CD14-positive monocyte (primary cell): ENCODE results near the gene EVA1C. TPM values are rescaled to one million over a fixed set of nuclear protein-coding genes. Genes with fewer than 3 reads are reported as not detected.
"Not testable (repeated sequence)": the region's sequence is repeated elsewhere in the genome, so short reads cannot be mapped to it uniquely, and the experiment has no call there.

ENCODE experiments used
- DNase-seq, 3 donors: peaks; one replicate each; pipeline ENCODE4 v3.0.0-alpha.2; 2011 to 2022
- H2AFZ ChIP-seq: 2 replicates; pipeline ENCODE4 v1.6.0; 2012; ENCODE audit warnings: mild to moderate bottlenecking, low read depth, low read length, inconsistent platforms; ENCODE audit not compliant: insufficient read depth, poor library complexity, severe bottlenecking
- H3K27ac ChIP-seq, 2 donors: 1 replicate in 1 of 2; 2 replicates in 1 of 2; pipeline ENCODE4 v1.5.1; 2012 to 2013; ENCODE audit warnings: low read length in 2 of 2, control low read depth in 1 of 2, inconsistent platforms in 1 of 2, low read depth in 1 of 2, mild to moderate bottlenecking in 1 of 2
- H3K27me3 ChIP-seq, 2 donors: one replicate each; pipeline versions ENCODE4 v1.6.0 to v1.6.1; 2011 to 2013; ENCODE audit warnings: low read length in 2 of 2; ENCODE audit not compliant: control insufficient read depth in 2 of 2, insufficient read depth in 2 of 2
- H3K36me3 ChIP-seq, 2 donors: replicated peaks in 1 of 2; 1 replicate in 1 of 2; 2 replicates in 1 of 2; pipeline versions ENCODE4 v1.5.1 to v1.6.1; 2012 to 2013; ENCODE audit warnings: low read length in 2 of 2, control low read depth in 1 of 2, inconsistent platforms in 1 of 2, mild to moderate bottlenecking in 1 of 2; ENCODE audit not compliant: insufficient read depth in 2 of 2, control insufficient read depth in 1 of 2
- H3K4me1 ChIP-seq, 2 donors: 1 replicate in 1 of 2; 2 replicates in 1 of 2; pipeline versions ENCODE4 v1.5.1 to v1.6.1; 2012 to 2013; ENCODE audit warnings: low read length in 2 of 2, control low read depth in 1 of 2, inconsistent platforms in 1 of 2, mild to moderate bottlenecking in 1 of 2, moderate library complexity in 1 of 2; ENCODE audit not compliant: insufficient read depth in 2 of 2, control insufficient read depth in 1 of 2
- H3K4me2 ChIP-seq: replicated peaks from 2 replicates; pipeline ENCODE3; 2012; ENCODE audit warnings: low read length, moderate library complexity, mild to moderate bottlenecking; ENCODE audit not compliant: poor library complexity, severe bottlenecking; ENCODE audit errors: extremely low read depth
- H3K4me3 ChIP-seq, 3 experiments: fragments of 200-600 bp in 1 of 3; sonication (generic) in 1 of 3; replicated peaks in 1 of 3; 1 replicate in 2 of 3; 2 replicates in 1 of 3; pipeline ENCODE4 v1.5.1; 2011 to 2013; ENCODE audit warnings: low read length in 3 of 3, mild to moderate bottlenecking in 3 of 3, control low read depth in 2 of 3, low read depth in 2 of 3, inconsistent platforms in 1 of 3, moderate library complexity in 1 of 3
- H3K79me2 ChIP-seq: 2 replicates; pipeline ENCODE4 v1.6.0; 2012; ENCODE audit warnings: mild to moderate bottlenecking, control low read depth, inconsistent platforms, low read length, moderate library complexity; ENCODE audit not compliant: insufficient read depth
- H3K9ac ChIP-seq: 2 replicates; pipeline ENCODE4 v1.6.0; 2017; ENCODE audit warnings: low read length, mild to moderate bottlenecking; ENCODE audit not compliant: insufficient read depth, poor library complexity, severe bottlenecking
- H3K9me3 ChIP-seq, 2 donors: replicated peaks in 1 of 2; 1 replicate in 1 of 2; 2 replicates in 1 of 2; pipeline versions ENCODE4 v1.5.1 to v1.6.1; 2012 to 2013; ENCODE audit warnings: low read length in 2 of 2, control low read depth in 1 of 2; ENCODE audit not compliant: control insufficient read depth in 1 of 2, insufficient read depth in 1 of 2
- H4K20me1 ChIP-seq: 2 replicates; pipeline ENCODE4 v1.6.0; 2012; ENCODE audit warnings: mild to moderate bottlenecking, low read length, control low read depth, moderate library complexity; ENCODE audit not compliant: insufficient read depth
- H3K27ac Mint-ChIP-seq, 7 donors: one replicate each; pipeline ENCODE4 v1.8.0; 2020; ENCODE audit warnings: mild to moderate bottlenecking in 7 of 7, mixed read lengths in 7 of 7, moderate library complexity in 6 of 7, inconsistent platforms in 2 of 7
- H3K27me3 Mint-ChIP-seq, 3 donors: one replicate each; pipeline ENCODE4 v1.8.0; 2021 to 2022; ENCODE audit warnings: low read depth in 3 of 3, mild to moderate bottlenecking in 3 of 3, mixed read lengths in 3 of 3, moderate library complexity in 3 of 3, inconsistent platforms in 1 of 3
- H3K36me3 Mint-ChIP-seq, 2 donors: one replicate each; pipeline ENCODE4 v1.8.0; 2020; ENCODE audit warnings: mixed read lengths in 2 of 2, inconsistent platforms in 1 of 2, mild to moderate bottlenecking in 1 of 2
- H3K4me1 Mint-ChIP-seq: one replicate; pipeline ENCODE4 v1.8.0; 2020; ENCODE audit warnings: mild to moderate bottlenecking, mixed read lengths
- H3K4me3 Mint-ChIP-seq, 2 donors: one replicate each; pipeline ENCODE4 v1.8.0; 2020; ENCODE audit warnings: mild to moderate bottlenecking in 2 of 2, mixed read lengths in 2 of 2, moderate library complexity in 1 of 2
- H3K9me3 Mint-ChIP-seq, 7 donors: one replicate each; pipeline ENCODE4 v1.8.0; 2020 to 2022; ENCODE audit warnings: mixed read lengths in 7 of 7, mild to moderate bottlenecking in 6 of 7, moderate library complexity in 6 of 7, inconsistent platforms in 2 of 7
- WGBS: methylation state at CpG from one replicate; pipeline ENCODE4 v1.1.5; 2013; ENCODE audit warnings: missing lambda C conversion rate; ENCODE audit not compliant: insufficient coverage; 5-methylcytosine and 5-hydroxymethylcytosine counted together
- intact Hi-C, 2 donors: fragments of 100-400 bp; cut with micrococcal nuclease; formaldehyde crosslinking; loops; one replicate each; pipeline versions ENCODE4 v1.15.0 to v1.15.1; 2023
- polyA plus RNA-seq, 3 donors: library from polyadenylated mRNA; depleted of rRNA in 1 of 3; unstranded in 2 of 3; stranded (reverse) in 1 of 3; fragments of 300-500 nt in 2 of 3; fragments of >200 nt in 1 of 3; fragmentation: Illumina TruSeq in 2 of 3; gene quantifications; 1 replicate in 2 of 3; 2 replicates in 1 of 3; pipeline ENCODE4 v1.2.3, GENCODE V29; 2012 to 2021
- TF ChIP-seq, protein P1 (sequence below): fragments of 200-600 bp; IDR thresholded peaks from one replicate; pipeline ENCODE4 v1.8.0; 2022; ENCODE audit warnings: antibody characterized with exemption, mild to moderate bottlenecking

Gene EVA1C
- polyA plus RNA-seq, 3 donors, result 0.37 to 0.73 (median 0.63) TPM

DNA sequence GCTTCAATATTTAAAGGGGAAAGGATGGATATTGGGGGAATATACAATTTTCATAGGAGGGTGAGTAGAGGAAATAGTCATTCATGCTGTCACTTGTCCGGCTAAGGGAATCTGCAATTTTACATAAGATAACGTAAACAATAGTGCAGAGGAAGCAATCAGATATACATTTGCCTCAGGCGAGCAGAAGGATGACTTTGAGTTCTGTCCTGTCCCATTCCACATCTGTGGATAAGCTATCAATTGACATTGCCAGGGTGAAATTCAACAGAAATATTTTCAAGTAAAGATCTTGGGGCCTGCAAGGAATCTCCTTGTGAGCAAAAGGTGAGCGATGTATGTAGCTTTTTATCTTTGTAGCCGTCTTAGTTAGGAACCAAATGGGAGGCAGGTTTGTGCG, 32.6 kb downstream of the EVA1C start:
- H3K9me3 ChIP-seq, result peaks cover 10 to 16% of the 10 kb centered on the region in 2 donors
- no peak overlapping the region for H3K9ac ChIP-seq
- H4K20me1 ChIP-seq, result no peaks in the 10 kb centered on the region
- H3K27me3 ChIP-seq, result no peaks in the 10 kb centered on the region
- TF ChIP-seq, protein P1, sequence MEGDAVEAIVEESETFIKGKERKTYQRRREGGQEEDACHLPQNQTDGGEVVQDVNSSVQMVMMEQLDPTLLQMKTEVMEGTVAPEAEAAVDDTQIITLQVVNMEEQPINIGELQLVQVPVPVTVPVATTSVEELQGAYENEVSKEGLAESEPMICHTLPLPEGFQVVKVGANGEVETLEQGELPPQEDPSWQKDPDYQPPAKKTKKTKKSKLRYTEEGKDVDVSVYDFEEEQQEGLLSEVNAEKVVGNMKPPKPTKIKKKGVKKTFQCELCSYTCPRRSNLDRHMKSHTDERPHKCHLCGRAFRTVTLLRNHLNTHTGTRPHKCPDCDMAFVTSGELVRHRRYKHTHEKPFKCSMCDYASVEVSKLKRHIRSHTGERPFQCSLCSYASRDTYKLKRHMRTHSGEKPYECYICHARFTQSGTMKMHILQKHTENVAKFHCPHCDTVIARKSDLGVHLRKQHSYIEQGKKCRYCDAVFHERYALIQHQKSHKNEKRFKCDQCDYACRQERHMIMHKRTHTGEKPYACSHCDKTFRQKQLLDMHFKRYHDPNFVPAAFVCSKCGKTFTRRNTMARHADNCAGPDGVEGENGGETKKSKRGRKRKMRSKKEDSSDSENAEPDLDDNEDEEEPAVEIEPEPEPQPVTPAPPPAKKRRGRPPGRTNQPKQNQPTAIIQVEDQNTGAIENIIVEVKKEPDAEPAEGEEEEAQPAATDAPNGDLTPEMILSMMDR, result no peak
- intact Hi-C loops, result no loop called here
- no peak overlapping the region for H3K4me3 ChIP-seq
- 100% methylated on average over 3 of the region's 6 CpGs for WGBS
- H3K4me1 ChIP-seq, result no peaks in the 10 kb centered on the region
- no peaks in the 10 kb centered on the region for H3K79me2 ChIP-seq
- H3K27ac ChIP-seq, result no peak overlapping the region
- Mint-ChIP-seq H3K9me3 (peaks cover 7 to 23% (median 16%) of the 10 kb centered on the region in 7 donors), H3K4me1 (no peaks in the 10 kb centered on the region), H3K27me3 (peaks cover 0 to 2% (median 0%) of the 10 kb centered on the region in 3 donors), H3K4me3 (no peak overlapping the region), H3K27ac (no peak overlapping the region), H3K36me3 (no peaks in the 10 kb centered on the region)
- H2AFZ ChIP-seq, result no peak overlapping the region
- no peak for DNase-seq
- H3K36me3 ChIP-seq, result no peaks in the 10 kb centered on the region
- H3K4me2 ChIP-seq, result no peak overlapping the region

DNA sequence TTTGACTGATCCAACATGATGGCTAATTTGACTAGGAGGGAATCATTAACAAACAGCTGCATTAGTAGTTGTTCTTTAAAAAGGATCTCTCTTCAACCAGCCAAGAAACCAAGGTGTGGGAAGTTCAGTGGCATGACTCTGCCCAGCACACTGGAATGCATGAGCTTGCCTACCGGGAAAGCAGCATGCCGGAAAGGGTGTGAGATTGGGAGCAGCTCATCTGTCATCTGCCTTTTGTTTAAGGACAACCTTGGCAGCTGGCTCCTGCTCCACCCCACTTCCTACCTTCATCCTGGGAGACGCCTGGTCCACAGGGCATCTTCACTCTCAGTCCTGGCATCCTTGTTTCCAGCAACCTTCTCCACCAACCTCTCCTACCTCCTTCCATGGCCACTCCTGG, 33.9 kb downstream of the EVA1C start:
- H3K4me3 Mint-ChIP-seq, H3K4me3 ChIP-seq, H4K20me1 ChIP-seq, H3K4me1 ChIP-seq, H3K27me3 ChIP-seq, H2AFZ ChIP-seq, H3K27ac ChIP-seq, H3K79me2 ChIP-seq, DNase-seq, intact Hi-C loops, H3K27ac Mint-ChIP-seq, H3K27me3 Mint-ChIP-seq, H3K4me1 Mint-ChIP-seq, H3K36me3 Mint-ChIP-seq, H3K4me2 ChIP-seq, H3K36me3 ChIP-seq, H3K9ac ChIP-seq: not testable (repeated sequence)
- H3K9me3 ChIP-seq, result peaks cover 10 to 16% of the 10 kb centered on the region in 2 donors
- WGBS, result 90% methylated on average over 1 of the region's 3 CpGs
- peaks cover 5 to 19% (median 16%) of the 10 kb centered on the region in 7 donors for H3K9me3 Mint-ChIP-seq
